HG03139 (cell line): ENCODE data around the gene PMPCB.
A peak's percentile ranks its signal among the peaks of the same experiment; 100 is the strongest.
"Not testable (repeated sequence)": the region's sequence is repeated elsewhere in the genome, so short reads cannot be mapped to it uniquely, and the experiment has no call there.

Experiments
- ATAC-seq: cut with Tn5 transposase; IDR thresholded peaks from one replicate; pipeline ENCODE4 v1.9.1; 2021; ENCODE audit not compliant: unreplicated experiment

Gene PMPCB

DNA sequence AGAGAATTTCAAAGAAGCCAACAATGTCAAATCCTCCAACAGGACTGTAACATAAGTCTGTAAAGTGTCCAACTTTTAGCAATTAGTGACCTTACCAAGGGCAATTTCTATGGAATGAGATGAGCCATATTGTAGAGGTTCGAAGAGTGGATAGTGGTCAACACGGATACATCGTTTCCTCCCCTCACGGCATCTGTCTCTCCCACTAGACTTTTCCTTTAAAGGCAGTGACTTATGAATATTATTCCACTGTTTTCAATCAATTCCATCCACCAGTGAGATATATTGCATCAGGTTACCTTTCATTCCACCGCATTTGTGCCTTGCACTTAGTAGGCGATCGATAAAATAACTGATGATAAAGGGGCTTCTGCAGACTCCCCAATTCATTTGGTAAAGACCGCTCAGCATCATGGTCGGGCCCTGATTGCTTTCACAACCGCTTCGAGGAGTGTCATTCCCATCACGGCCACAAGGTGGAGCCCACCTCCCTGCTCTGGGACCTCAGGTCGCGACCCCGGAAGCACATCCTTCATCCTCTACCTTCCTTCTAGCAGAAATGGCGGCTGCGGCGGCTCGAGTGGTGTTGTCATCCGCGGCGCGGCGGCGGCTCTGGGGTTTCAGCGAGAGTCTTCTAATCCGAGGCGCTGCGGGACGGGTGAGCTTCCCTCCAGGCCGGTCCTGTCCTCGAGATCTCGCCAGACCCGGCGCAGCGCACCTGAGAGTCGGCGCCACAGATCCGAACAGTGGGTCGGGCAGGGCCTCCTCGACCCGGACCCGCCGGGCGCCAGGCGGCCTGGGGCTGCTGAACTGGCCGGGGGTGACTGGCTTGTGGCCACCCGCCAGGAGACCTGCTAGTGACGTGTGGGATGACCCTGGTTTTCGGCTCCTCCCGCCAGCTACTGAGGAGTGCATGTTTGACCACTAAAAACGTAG lies at the start of gene PMPCB:
Gene PMPCB (plus strand): TSS at position 535 of the 936 bp plus-strand sequence. CDS start 25 bp downstream, at position 560.
- peak; percentile 94 for ATAC-seq

DNA sequence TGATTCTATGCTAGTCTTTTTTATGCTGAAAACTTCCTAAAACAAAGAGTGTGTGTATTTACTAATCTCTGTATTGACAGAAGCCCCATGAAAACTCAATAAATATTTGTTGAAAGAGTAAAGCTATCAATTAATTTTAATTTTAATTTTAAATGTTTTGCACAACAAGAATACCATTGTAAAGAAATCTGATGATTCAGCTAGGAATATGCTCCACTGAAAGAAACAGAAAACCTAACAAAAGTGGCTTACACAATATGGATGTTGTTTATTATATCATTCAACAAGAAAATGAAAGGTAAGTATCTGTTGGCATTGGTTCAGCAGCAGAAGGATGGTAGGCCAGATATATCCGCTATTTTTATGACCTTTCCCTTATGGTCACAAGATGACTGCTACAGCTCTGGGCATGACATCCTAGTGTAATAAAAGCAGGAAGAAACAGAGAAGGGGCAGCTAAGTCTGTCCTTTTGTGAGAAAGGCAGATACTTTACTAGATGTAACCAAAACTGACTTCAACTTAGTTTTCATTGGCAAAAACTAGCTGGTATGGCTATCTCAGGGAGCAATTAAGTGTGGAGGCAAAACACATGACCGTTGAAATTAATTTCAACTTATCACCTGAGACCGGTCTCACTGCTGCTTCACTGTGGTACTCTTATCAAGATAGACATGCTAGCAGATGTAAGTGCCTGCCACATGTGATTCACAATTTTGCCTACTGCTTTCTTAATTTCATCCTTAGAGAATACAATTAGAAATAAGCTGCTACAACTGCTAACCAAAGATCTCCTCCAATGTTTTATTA lies 43.3 kb upstream of the PMPCB start:
- ATAC-seq: not testable (repeated sequence)

DNA sequence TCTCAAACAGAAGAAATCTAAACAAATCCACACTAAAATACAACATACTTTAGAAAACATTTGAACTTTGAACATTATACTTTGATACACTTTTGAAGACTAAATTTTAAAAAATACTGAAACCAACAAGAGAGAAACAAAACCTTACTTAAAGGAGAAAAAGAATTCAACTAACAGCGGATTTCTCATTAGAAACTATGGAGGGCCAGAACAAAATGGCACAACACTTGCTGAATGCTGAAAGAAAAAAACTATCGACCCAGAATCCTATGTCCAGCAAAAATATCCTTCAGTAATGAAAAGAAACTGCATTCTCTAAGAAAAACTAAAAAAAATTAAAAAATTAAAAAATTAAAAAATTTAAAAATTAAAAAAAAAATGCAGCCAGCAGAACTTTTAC lies 33.2 kb upstream of the PMPCB start:
- not testable (repeated sequence) for ATAC-seq

DNA sequence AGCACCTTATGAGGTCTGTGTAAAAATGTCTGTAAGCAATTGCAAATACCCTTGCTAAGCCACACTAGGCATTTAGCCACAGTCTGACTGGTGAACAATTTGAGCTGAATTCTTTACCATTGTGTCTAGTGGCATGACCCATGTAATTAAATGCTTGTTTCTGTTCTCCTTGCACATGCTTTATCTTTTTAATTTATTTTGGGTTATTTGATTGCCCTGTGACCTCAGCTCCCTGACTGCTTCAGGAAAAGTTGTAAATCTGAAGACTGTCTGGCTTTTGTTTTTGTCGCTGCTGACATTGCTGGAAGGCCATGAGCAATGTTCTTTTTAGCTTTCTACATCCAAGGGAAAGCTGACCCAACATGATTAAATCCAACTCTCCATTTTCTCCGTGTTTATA lies 31.0 kb upstream of the PMPCB start:
- not testable (repeated sequence) for ATAC-seq

GRCh38 chr7:103273374-103273773 lies 23.9 kb upstream of the PMPCB start:
- not testable (repeated sequence) for ATAC-seq

DNA sequence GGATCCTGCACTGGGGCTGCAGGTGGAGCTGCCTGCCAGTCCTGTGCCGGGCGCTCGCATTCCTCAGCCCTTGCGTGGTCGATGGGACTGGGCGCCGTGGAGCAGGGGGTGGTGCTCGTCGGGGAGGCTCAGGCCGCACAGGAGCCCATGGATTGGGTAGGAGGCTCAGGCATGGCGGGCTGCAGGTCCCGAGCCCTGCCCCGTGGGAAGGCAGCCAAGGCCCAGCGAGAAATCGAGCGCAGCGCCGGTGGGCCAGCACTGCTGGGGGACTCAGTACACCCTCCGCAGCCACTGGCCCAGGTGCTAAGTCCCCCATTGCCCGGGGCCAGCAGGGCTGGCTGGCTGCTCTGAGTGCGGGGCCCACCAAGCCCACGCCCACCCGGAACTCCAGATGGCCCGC lies 22.4 kb upstream of the PMPCB start:
- ATAC-seq: not testable (repeated sequence)

DNA sequence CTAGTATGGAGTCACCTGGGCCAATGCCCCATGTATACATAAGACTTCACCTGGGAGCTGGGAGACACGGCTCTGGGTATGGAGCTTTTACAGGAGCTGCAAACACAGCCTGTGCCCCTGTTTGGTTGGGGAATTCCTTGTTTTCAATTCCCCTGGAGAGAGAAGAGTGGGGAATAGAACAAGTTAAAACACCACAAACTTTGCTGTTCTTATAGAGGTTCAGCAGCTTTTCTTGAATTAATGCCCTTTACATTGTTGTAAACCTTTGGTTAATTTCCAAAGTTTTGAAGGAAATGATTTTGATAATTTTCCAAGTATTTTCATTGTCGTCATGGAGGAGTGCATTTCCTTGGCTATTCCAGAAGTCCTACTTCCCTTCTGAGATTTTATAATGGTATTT lies 19.0 kb upstream of the PMPCB start:
- not testable (repeated sequence) for ATAC-seq

DNA sequence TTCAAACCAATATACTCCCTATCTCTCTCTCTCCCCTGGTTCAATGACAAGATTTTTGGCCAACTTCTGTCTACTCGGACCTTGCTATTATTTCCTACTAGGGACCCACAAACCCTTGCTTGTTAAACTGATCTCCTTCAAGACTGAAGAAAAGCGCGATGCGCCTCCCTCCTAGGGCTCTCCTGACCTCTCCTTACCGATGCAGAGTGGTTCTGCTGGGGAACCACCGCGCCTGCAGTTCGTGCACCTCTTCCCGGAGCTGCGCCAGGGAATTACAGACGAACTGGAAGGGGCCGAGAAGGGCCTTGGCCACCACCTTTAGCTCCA lies 17.6 kb upstream of the PMPCB start:
- peak; percentile 36 for ATAC-seq

DNA sequence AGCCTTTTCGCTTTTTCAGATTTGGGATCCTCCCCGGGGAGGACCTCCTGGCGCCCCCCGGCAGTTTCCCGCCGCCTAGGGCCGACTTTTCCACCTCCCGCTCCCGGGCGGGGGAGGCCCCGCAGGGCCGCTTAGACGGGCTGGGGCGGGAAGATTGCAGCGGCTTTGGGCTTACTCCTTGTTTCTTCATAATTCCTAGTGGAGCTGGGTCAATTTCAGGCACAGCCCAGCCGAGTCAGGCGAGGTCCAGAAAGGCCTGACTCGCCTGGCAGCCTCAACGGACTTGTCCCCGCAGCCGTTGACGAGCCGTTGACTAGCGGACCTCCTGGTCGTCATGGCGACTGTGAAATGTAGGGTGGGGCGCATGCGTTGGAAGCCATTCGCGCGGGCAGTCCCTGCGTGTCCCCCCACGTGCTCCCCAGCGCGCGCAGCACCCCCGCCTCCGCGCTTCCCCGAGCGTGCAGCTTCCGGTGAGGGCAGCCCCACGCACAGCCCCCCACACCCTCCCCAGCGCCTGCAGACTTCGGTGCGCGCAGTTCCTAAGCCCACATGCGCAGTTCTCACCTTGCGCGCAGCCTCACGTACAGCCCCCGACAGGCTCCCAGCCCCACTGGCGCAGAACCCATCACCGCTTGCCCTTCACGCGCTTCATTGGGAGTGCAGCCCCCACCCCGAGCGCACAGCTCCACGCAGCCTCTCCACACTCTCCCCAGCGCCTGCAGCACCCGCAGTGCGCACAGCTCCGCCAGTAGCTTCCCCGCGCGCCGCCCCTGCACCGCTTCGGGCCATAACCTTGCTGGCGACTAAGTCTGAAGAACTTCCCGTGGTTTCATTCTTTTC lies 17.1 kb upstream of the PMPCB start:
- peak; percentile 88 for ATAC-seq

DNA sequence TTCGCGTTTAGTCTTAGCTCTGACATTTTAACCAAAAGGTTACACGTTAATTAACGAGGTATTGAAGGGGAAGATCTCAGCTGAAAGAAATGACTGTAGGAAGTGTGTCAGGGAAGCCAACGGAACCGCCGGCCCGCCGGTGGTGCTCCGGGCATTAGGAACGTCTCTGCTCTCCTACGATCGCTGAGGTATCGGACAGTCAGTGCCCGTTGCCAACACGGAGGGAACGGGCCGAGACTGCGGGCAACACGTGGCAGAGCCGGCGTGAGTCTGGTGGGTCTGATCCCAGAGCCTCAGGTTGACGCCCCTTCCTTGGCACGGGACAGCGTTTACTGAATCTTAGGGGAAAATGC lies 16.5 kb upstream of the PMPCB start:
- ATAC-seq: peak; percentile 7

DNA sequence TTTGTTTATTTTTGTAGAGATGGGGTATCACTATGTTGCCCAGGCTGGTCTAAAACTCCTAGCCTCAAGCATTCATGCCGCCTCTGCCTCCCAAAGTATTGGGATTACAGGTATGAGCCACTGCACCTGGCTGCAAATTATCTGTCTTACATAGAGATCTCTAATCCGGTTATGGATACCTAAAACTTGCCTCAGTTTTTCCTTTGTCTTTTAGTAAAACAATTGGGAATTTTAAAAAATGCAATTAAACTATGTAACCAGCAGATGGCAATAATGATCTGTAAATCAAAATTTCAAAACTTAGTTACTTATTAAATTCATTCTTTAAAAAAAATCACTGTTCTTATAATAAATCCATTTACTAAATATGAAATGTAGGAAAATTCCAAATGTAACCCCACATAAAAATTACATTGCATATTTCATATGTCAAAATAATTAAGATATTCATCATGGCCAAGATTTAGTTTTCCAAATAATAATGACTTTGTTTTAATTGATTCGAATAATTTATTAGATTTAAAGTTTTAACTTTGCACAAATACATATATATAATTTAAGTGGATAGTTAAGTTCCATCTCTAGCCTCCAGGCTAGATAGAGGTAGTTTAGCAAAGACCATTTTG lies 14.3 kb upstream of the PMPCB start:
- not testable (repeated sequence) for ATAC-seq

- no peak for ATAC-seq
Measured at GRCh38 chr7:103292122-103292521, 5.1 kb upstream of the PMPCB start.

GRCh38 chr7:103293526-103293925 lies 3.7 kb upstream of the PMPCB start:
- ATAC-seq: no peak

GRCh38 chr7:103297837-103298179 lies 573 bp downstream of the PMPCB start:
- ATAC-seq: no peak

GRCh38 chr7:103299660-103300059 lies 2.4 kb downstream of the PMPCB start:
- ATAC-seq: no peak

GRCh38 chr7:103301441-103301840 lies 4.2 kb downstream of the PMPCB start:
- no peak for ATAC-seq

- no peak for ATAC-seq
Measured at GRCh38 chr7:103307503-103308231, 10.4 kb downstream of the PMPCB start.

DNA sequence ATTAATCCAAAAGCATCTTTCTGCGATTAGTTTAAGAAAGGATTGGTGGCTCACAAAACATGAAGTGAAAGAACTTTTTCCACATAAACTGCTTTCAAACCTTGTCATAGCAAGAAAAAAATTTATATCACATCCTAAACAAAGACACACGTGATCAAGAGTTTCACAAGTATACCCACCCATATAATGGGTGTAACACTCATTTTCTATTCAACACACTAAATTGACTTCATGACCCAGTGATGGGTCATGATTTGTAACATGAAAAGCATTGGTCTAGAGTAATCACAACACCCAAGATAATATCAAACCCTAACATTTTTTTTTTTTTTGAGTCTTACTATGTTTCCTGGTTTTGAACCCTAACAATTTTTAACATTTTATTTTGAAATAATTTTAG lies 17.6 kb downstream of the PMPCB start:
- no peak for ATAC-seq

- ATAC-seq: no peak
Measured at GRCh38 chr7:103316380-103316941, 19.2 kb downstream of the PMPCB start.

GRCh38 chr7:103317009-103317408 lies 19.8 kb downstream of the PMPCB start:
- no peak for ATAC-seq
